ENCODE measurements around the gene RND3. TPM values are rescaled to one million over a fixed set of nuclear protein-coding genes. Genes with fewer than 3 reads are reported as not detected.

Gene RND3
- total and polyA plus RNA-seq, 2 of the 13 experiments (the other 11 are each of a cell fraction or from before 2014, with no cell fraction given), result 0.13 to 0.42 TPM

DNA sequence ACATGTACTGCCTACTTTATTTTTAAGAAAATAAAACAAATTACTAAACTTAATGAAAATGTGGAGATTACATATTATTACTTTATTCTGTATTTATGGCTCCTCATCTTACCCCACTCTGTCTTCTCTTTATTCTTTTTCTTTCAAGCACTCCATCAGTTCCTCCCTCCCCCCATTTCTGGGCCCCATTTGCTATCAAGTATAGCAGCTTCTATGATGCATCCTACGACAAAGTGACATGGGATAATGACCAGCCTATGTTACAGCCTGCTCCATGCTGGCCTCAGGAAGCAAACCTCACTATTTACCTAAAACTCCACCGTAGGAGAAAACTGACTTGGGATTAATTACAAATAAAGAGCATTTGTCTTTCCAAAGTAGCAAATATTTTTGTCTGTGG is 58.8 kb downstream of the RND3 start:
- in situ Hi-C loops (cut with HindIII; ENCODE audit: extremely low pct_ligation_motif_present, low pct_unique_long_range_greater_than_20kb) (no loop called here), intact Hi-C loops (cut with micrococcal nuclease; ENCODE audit: unreplicated experiment) (no loop called here)
- no peak overlapping the region for H3K4me3 ChIP-seq (replicated peaks in 1 of 3; ENCODE audit: insufficient read depth in 1 of 3, low read depth in 2 of 3, low read length in 3 of 3)
- no peaks in the 10 kb centered on the region for H3K27me3 ChIP-seq (ENCODE audit: control insufficient read depth in 1 of 2, insufficient read depth in 2 of 2, low read length in 2 of 2)
- no peaks in the 10 kb centered on the region for H3K4me1 ChIP-seq (ENCODE audit: insufficient read depth, low read length)
- H3K27ac ChIP-seq (ENCODE audit: extremely low read length, insufficient read depth, low read length), result no peak overlapping the region
- no peak for ATAC-seq
- H3K36me3 ChIP-seq (replicated peaks in 1 of 2; ENCODE audit: control insufficient read depth in 1 of 2, insufficient read depth in 2 of 2, low read length in 2 of 2), result no peaks in the 10 kb centered on the region
- no peak overlapping the region for H3K9ac ChIP-seq (ENCODE audit: insufficient read depth, low read depth, low read length)
- TF ChIP-seq HIVEP1 (CRISPR knock-in tag; IDR thresholded peaks at IDR 0.05) (no peak), ZEB1 (IDR thresholded peaks at IDR 0.05; ENCODE audit: insufficient replicate concordance, low read depth) (no peak), ZBTB8A (CRISPR knock-in tag; IDR thresholded peaks at IDR 0.05; ENCODE audit: borderline replicate concordance, low read depth) (no peak), ZNF343 (CRISPR knock-in tag; IDR thresholded peaks at IDR 0.05) (no peak), SETDB1 (CRISPR knock-in tag; IDR thresholded peaks at IDR 0.05; ENCODE audit: borderline replicate concordance) (no peak), ZSCAN9 (CRISPR knock-in tag; IDR thresholded peaks at IDR 0.05; ENCODE audit: borderline replicate concordance) (no peak)
- TF ChIP-seq, protein P1, sequence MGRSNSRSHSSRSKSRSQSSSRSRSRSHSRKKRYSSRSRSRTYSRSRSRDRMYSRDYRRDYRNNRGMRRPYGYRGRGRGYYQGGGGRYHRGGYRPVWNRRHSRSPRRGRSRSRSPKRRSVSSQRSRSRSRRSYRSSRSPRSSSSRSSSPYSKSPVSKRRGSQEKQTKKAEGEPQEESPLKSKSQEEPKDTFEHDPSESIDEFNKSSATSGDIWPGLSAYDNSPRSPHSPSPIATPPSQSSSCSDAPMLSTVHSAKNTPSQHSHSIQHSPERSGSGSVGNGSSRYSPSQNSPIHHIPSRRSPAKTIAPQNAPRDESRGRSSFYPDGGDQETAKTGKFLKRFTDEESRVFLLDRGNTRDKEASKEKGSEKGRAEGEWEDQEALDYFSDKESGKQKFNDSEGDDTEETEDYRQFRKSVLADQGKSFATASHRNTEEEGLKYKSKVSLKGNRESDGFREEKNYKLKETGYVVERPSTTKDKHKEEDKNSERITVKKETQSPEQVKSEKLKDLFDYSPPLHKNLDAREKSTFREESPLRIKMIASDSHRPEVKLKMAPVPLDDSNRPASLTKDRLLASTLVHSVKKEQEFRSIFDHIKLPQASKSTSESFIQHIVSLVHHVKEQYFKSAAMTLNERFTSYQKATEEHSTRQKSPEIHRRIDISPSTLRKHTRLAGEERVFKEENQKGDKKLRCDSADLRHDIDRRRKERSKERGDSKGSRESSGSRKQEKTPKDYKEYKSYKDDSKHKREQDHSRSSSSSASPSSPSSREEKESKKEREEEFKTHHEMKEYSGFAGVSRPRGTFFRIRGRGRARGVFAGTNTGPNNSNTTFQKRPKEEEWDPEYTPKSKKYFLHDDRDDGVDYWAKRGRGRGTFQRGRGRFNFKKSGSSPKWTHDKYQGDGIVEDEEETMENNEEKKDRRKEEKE (IDR thresholded peaks at IDR 0.05), result no peak
- TF ChIP-seq, protein P2, sequence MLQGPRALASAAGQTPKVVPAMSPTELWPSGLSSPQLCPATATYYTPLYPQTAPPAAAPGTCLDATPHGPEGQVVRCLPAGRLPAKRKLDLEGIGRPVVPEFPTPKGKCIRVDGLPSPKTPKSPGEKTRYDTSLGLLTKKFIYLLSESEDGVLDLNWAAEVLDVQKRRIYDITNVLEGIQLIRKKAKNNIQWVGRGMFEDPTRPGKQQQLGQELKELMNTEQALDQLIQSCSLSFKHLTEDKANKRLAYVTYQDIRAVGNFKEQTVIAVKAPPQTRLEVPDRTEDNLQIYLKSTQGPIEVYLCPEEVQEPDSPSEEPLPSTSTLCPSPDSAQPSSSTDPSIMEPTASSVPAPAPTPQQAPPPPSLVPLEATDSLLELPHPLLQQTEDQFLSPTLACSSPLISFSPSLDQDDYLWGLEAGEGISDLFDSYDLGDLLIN (CRISPR knock-in tag; IDR thresholded peaks at IDR 0.05; ENCODE audit: borderline replicate concordance), result no peak
- H2AFZ ChIP-seq (ENCODE audit: low read length), result no peak overlapping the region
- no peak for FAIRE-seq
- no peaks in the 10 kb centered on the region for H3K79me2 ChIP-seq (ENCODE audit: insufficient read depth, low read length)
- no peak overlapping the region for H3K4me2 ChIP-seq (ENCODE audit: low read depth, low read length)
- 3% methylated on average over 2 of the region's 2 CpGs for WGBS (ENCODE audit: low lambda C conversion rate)
- H4K20me1 ChIP-seq (ENCODE audit: insufficient read depth, low read length), result no peaks in the 10 kb centered on the region
- BruUV-seq (replicated peaks), result no TSS peak
- POLR2A ChIA-PET, result no interaction called here
- no peak for DNase-seq (ENCODE audit: low spot score)
- no peaks in the 10 kb centered on the region for H3K9me3 ChIP-seq (ENCODE audit: low read length)
- CTCF ChIA-PET (ENCODE audit: low intra/inter-chr PET ratio, low total read pairs), result no interaction called here

Measured in HepG2 (cell line).